ENCODE results near the gene PLEKHG3.

PLEKHG3 gene

GRCh38 chr14:64763085-64763782 lies 59.0 kb downstream of the PLEKHG3 start:
- in situ Hi-C loops (cut with HindIII; ENCODE audit: low pct_ligation_motif_present, low sequenced_read_pairs), result no loop called here
- TF ChIP-seq, protein P1, sequence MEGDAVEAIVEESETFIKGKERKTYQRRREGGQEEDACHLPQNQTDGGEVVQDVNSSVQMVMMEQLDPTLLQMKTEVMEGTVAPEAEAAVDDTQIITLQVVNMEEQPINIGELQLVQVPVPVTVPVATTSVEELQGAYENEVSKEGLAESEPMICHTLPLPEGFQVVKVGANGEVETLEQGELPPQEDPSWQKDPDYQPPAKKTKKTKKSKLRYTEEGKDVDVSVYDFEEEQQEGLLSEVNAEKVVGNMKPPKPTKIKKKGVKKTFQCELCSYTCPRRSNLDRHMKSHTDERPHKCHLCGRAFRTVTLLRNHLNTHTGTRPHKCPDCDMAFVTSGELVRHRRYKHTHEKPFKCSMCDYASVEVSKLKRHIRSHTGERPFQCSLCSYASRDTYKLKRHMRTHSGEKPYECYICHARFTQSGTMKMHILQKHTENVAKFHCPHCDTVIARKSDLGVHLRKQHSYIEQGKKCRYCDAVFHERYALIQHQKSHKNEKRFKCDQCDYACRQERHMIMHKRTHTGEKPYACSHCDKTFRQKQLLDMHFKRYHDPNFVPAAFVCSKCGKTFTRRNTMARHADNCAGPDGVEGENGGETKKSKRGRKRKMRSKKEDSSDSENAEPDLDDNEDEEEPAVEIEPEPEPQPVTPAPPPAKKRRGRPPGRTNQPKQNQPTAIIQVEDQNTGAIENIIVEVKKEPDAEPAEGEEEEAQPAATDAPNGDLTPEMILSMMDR (IDR thresholded peaks at IDR 0.05; ENCODE audit: low read depth, low read length, missing control alignments), result no peak
- no peaks in the 10 kb centered on the region for H3K27me3 ChIP-seq (replicated peaks)
- DNase-seq, result no peak
- H3K4me3 ChIP-seq (ENCODE audit: low read depth, low read length), result no peak overlapping the region
- H3K27ac ChIP-seq, result no peak overlapping the region
- no peaks in the 10 kb centered on the region for H3K36me3 ChIP-seq (replicated peaks)

DNA sequence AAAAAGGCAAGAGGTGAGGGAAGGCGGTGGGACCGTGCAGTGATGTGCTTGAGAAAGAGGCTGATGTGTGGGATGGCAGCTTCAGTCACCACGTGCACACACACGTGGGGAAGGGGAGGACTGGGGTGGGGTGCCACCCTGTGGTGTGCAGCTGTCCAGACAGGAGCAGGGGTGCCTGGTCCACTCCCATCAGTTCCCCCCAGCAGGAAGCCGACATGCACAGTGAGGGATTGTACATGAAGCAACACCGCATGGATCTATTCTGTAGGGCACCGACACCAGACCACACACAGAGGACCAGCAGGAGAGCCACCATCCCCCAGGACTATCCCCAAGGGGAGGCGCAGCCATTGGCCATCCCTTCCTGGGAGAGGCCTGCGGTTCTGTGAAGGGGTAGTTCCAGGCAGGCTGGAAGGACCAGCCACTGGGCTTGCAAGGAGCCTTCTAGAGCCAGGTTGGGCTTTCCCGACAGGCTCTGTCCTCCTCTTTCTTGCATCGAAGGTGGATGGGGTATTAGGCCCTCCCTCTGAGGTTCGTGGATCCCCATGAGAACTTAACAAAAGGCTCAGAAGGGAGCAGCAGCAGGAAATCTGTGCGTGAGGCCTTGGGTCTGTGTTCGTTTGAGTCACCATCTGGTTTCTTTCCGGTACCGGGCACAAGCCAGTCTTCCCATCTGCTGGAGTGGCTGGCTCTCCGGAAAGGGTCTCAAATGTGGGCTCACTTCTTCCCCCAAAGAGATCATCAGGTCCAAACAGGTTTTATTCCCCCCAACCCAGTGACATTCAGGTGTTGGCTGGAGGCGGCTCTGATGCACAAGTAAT lies 59.8 kb downstream of the PLEKHG3 start:
- Histone ChIP-seq H3K4me3 (ENCODE audit: low read depth, low read length) (no peak overlapping the region), H3K27ac (peak overlapping the region; percentile 55), H3K36me3 (replicated peaks) (no peaks in the 10 kb centered on the region), H3K27me3 (replicated peaks) (no peaks in the 10 kb centered on the region)
- in situ Hi-C loops (cut with HindIII; ENCODE audit: low pct_ligation_motif_present, low sequenced_read_pairs), result no loop called here
- TF ChIP-seq, protein P1 (IDR thresholded peaks at IDR 0.05; ENCODE audit: low read depth, low read length, missing control alignments), result peak; percentile 39
- peak; percentile 58 for DNase-seq

GRCh38 chr14:64764641-64765520 lies 60.7 kb downstream of the PLEKHG3 start:
- Histone ChIP-seq H3K4me3 (ENCODE audit: low read depth, low read length) (peak overlapping the region; percentile 44), H3K27me3 (replicated peaks) (no peaks in the 10 kb centered on the region), H3K27ac (peak overlapping the region; percentile 55), H3K36me3 (replicated peaks) (no peaks in the 10 kb centered on the region)
- TF ChIP-seq, protein P1 (IDR thresholded peaks at IDR 0.05; ENCODE audit: low read depth, low read length, missing control alignments), result peak; percentile 96
- in situ Hi-C loops (cut with HindIII; ENCODE audit: low pct_ligation_motif_present, low sequenced_read_pairs), result no loop called here
- DNase-seq, result peak; percentile 70

DNA sequence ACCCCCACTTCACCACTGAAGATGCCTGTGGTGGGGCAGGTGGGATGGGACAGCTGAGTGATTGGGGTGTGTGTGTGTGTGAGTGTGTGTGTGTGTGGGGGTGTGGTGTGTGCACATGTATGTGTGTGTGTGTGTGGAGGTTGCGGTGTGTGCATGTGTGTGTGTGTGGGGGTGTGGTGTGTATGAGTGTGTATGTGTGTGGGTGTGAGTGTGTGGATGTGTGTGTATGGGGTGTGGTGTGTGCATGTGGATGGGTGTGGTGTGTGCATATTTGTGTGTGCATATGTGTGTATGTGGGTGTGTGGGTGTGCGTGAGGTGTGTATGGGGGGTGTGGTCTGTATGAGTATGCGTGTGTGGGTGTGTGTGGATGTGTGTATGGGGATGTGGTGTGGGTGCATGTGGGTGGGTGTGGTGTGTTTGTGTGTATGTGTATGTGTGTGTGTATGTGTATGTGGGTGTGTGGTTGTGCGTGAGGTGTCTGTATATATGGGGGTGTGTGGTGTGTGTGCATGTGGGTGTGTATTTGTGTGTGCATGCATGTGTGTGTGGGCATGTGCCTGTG lies 61.6 kb downstream of the PLEKHG3 start:
- in situ Hi-C loops (cut with HindIII; ENCODE audit: low pct_ligation_motif_present, low sequenced_read_pairs), result no loop called here
- TF ChIP-seq, protein P1 (IDR thresholded peaks at IDR 0.05; ENCODE audit: low read depth, low read length, missing control alignments), result no peak
- H3K27ac ChIP-seq, result no peak overlapping the region
- H3K27me3 ChIP-seq (replicated peaks), result no peaks in the 10 kb centered on the region
- no peak overlapping the region for H3K4me3 ChIP-seq (ENCODE audit: low read depth, low read length)
- H3K36me3 ChIP-seq (replicated peaks), result no peaks in the 10 kb centered on the region
- no peak for DNase-seq

DNA sequence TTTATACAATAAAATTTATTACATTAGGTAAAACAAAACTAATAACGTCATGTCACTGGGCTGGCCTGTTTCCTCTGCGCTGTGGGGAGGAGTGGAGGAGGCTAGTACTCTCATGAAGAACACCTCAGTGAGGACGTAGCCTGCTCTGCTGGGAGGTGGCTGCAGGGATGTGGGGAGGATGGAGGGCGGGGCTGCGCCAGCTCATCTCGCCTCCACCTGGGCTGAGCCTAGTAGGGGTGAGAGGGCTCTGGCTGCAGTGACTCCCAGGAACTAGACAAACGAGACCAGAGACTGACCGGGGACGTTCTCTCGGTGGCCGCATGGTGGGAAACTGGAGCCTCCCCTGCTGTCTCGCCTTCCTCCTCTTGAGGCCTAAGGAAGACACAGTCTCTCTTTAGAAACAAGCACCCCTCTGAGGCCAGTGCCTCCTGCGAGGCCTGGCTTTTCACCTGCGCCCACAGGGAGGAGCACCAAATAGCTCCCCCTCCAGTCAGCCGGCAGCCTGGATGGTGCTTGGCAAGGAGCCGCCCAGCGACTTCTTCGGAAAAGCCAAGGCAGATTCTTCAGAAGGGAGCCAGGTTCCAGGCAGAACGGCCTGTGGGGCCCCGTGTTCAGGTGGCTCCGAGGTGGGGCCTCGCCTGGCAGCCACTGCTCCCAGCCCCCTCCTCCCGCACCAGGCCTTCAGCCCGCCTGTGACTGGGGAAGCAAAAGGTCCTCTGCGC lies 62.4 kb downstream of the PLEKHG3 start:
- TF ChIP-seq, protein P1 (IDR thresholded peaks at IDR 0.05; ENCODE audit: low read depth, low read length, missing control alignments), result no peak
- in situ Hi-C loops (cut with HindIII; ENCODE audit: low pct_ligation_motif_present, low sequenced_read_pairs), result no loop called here
- Histone ChIP-seq H3K4me3 (ENCODE audit: low read depth, low read length) (no peak overlapping the region), H3K36me3 (replicated peaks) (no peaks in the 10 kb centered on the region), H3K27me3 (replicated peaks) (no peaks in the 10 kb centered on the region), H3K27ac (no peak overlapping the region)
- DNase-seq, result no peak

Measured in brain microvascular endothelial cell (primary cell).